Testis (tissue), 3 donors: ENCODE results near the gene USP20. TPM values are rescaled to one million over a fixed set of nuclear protein-coding genes. Genes with fewer than 3 reads are reported as not detected.

Experiments used
- DNase-seq: peaks from one replicate; pipeline ENCODE4 v3.0.0-alpha.2; 2019
- H3K27ac ChIP-seq, 2 donors: fragments of 200-600 bp; sonication (generic); one replicate each; pipeline ENCODE4 v1.5.1; 2019
- H3K27me3 ChIP-seq: fragments of 200-600 bp; sonication (generic); one replicate; pipeline ENCODE4 v1.5.1; 2019
- H3K36me3 ChIP-seq: fragments of 200-600 bp; sonication (generic); one replicate; pipeline ENCODE4 v1.5.1; 2017; ENCODE audit warnings: low read depth; ENCODE audit errors: missing control alignments
- H3K4me1 ChIP-seq: fragments of 200-600 bp; sonication (generic); one replicate; pipeline ENCODE4 v1.5.1; 2019
- H3K4me3 ChIP-seq, 2 donors: fragments of 200-600 bp; sonication (generic); one replicate each; pipeline ENCODE4 v1.5.1; 2017 to 2019
- H3K9me3 ChIP-seq: fragments of 200-600 bp; sonication (generic); one replicate; pipeline ENCODE4 v1.5.1; 2017
- POLR2A ChIP-seq: fragments of 450-650 bp; IDR thresholded peaks from one replicate; pipeline ENCODE4 v1.6.1; 2017; ENCODE audit warnings: antibody characterized with exemption, mild to moderate bottlenecking, moderate library complexity
- WGBS, 2 donors: methylation state at CpG; one replicate each; pipeline ENCODE4 v1.1.5; 2018; 5-methylcytosine and 5-hydroxymethylcytosine counted together
- intact Hi-C: fragments of 100-400 bp; cut with DNase I; formaldehyde crosslinking; loops from one replicate; pipeline ENCODE4 v1.15.1; 2023; ENCODE audit warnings: low total_unique reads
- polyA plus RNA-seq: library from polyadenylated mRNA; stranded (reverse); fragments of 350-450 nt; fragmentation: Illumina TruSeq; extraction: RNeasy Lipid Tissue Mini Kit (QIAGEN cat#74804); gene quantifications from one replicate; pipeline ENCODE4 v1.2.3, GENCODE V29; 2014; ENCODE audit warnings: low read depth, low replicate concordance; ENCODE audit not compliant: insufficient read depth
- total RNA-seq, 2 donors: library from RNA; depleted of rRNA; stranded (reverse); fragments of >200 nt; gene quantifications; one replicate each; pipeline ENCODE4 v1.2.3, GENCODE V29; 2016
- TF ChIP-seq, protein P1 (sequence below), 3 experiments: fragments of 450-650 bp in 2 of 3; fragments of 200-600 bp in 1 of 3; sonication (generic) in 1 of 3; IDR thresholded peaks; one replicate each; pipeline ENCODE4 v1.5.1; 2016 to 2019; ENCODE audit warnings: antibody characterized with exemption in 3 of 3, mild to moderate bottlenecking in 2 of 3, moderate library complexity in 1 of 3

Gene USP20
- total and polyA plus RNA-seq, 3 donors from 2014 or later: 37.4 to 48.3 (median 46.8) TPM

DNA sequence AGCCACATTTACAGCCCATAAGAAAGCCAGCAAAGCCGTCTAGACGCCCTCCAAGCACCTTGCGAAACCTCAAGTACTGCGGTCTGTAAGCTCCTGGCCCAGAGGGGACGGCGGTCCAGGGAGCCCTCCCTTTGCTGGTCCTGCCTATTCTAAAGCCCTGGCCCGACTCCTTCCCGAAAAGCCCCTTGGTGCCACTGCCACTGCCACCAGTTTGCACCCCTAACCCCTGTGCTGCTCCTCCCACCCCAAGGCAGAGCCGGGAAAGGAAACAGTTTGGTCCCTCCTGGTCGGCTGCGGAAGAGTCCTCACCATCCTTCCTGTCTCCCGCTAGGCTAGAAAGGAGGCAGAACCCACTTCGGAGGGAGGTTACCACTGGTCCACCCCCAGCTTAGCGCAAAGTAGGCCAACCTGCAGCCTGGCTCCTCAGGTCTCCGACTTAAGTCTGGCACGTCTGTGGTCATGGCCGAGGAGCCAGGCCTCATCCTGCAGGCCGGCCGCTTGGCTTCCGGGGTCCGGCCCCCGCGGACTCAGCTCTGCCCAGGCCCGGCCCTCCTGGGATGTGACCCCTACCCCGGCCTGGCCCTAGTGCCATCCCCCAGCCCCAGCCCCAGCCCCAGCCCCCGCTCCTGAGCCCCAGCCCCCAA is 12.2 kb upstream of the USP20 start:
- DNase-seq: peak; percentile 44
- Histone ChIP-seq H3K9me3 (no peaks in the 10 kb centered on the region), H3K36me3 (no peaks in the 10 kb centered on the region), H3K27me3 (no peaks in the 10 kb centered on the region), H3K4me3 (peak overlapping the region; percentile 73 to 94), H3K4me1 (peaks cover 5% of the 10 kb centered on the region), H3K27ac (peak overlapping the region; percentile 67 to 81)
- WGBS, 2 donors: 11 to 15% methylated on average over 22 to 25 of the region's 26 CpGs
- TF ChIP-seq, protein P1, sequence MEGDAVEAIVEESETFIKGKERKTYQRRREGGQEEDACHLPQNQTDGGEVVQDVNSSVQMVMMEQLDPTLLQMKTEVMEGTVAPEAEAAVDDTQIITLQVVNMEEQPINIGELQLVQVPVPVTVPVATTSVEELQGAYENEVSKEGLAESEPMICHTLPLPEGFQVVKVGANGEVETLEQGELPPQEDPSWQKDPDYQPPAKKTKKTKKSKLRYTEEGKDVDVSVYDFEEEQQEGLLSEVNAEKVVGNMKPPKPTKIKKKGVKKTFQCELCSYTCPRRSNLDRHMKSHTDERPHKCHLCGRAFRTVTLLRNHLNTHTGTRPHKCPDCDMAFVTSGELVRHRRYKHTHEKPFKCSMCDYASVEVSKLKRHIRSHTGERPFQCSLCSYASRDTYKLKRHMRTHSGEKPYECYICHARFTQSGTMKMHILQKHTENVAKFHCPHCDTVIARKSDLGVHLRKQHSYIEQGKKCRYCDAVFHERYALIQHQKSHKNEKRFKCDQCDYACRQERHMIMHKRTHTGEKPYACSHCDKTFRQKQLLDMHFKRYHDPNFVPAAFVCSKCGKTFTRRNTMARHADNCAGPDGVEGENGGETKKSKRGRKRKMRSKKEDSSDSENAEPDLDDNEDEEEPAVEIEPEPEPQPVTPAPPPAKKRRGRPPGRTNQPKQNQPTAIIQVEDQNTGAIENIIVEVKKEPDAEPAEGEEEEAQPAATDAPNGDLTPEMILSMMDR (IDR thresholded peaks at IDR 0.05): no peak
- no peak for TF ChIP-seq POLR2A
- intact Hi-C loops: no loop called here

DNA sequence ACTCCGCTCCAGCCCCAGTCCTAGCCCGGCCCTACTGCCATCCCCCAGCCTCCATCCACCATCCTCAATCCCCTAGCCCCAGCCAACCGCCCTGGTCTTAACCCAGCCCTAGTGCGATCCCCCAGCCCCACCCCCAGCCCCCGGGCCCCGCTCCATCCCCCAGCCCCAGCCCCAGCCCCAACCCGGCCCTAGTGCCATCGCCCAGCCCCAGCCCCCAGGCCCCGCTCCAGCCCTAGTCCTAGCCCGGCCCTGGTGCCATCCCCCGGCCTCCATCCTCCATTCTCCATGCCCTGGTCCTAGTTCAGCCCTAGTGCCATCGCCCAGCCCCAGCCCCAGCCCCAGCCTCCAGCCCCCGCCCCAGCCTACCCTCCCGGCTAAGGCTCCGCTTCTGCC is 11.7 kb upstream of the USP20 start:
- H3K4me3 ChIP-seq: peak overlapping the region; percentile 73 to 94

DNA sequence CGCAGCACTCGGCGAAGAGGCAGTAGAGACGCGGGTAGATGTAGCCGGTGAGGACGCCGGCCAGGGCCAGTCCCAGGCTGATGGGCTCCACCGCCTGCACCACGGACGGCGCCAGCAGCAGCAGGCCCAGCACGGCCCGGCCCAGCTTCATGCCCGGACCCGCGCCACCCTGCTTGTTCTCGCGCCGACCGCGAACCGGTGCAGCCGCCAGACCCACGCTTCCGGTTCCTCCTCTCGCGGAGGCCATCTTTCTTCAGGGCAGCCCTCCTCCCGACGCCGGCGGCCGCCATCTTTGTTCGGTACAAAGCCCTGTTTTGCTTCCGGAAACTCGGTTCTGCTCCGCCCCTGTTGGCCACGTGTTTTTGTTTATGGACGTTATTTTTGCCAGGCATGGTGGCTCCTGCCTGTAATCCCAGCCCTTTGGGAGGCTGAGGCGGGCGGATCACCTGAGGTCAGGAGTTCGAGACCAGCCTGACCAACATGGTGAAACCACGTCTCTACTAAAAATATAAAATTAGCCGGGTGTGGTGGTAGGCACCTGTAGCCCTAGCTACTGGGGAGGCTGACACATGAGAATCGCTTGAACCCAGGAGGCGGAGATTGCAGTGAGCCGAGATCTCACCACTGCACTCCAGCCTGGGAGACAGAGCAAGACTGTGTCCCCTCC is 11.2 kb upstream of the USP20 start, which contains the start of gene TOR1A:
Gene TOR1A, minus strand, starts transcription at position 202 of the 667 bp plus-strand sequence. Its CDS starts 51 bp downstream, at position 151.
- TF ChIP-seq, protein P1 (IDR thresholded peaks at IDR 0.05): peak in 1 of 3 experiments; percentile 9
- TF ChIP-seq POLR2A: no peak

More for the DNA sequence above, 11.7 kb upstream of the USP20 start:
- 0 to 2% methylated on average over 4 to 9 of the region's 15 CpGs for WGBS, 2 donors
- Histone ChIP-seq H3K36me3 (no peaks in the 10 kb centered on the region), H3K27ac (peak overlapping the region; percentile 67 to 81), H3K9me3 (no peaks in the 10 kb centered on the region), H3K27me3 (no peaks in the 10 kb centered on the region), H3K4me1 (peaks cover 5% of the 10 kb centered on the region)
- no peak for DNase-seq
- intact Hi-C loops: no loop called here
- TF ChIP-seq, protein P1 (IDR thresholded peaks at IDR 0.05): no peak
- no peak for TF ChIP-seq POLR2A

DNA sequence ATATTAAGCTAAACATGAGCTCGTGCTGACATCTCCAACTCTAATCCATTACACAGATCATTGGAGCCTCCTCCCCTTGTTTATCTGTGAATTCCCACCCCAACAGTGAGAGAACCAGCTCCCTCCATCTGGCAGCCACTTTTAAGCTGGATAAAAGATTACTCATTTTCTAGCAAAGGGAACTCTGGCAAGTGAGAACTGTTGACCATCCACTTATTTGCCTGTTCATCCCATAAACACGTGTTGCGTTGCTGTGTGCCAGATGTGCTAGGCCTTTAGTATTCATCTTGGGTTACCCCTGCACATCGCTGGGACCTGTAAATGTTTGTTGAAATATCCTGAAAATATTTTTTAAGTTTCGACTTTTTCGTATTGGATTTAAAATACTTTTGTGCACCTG is 8.9 kb upstream of the USP20 start:
- 80 to 82% methylated on average over 6 of the region's 6 CpGs for WGBS, 2 donors
- H3K36me3 ChIP-seq: no peaks in the 10 kb centered on the region
- no peak overlapping the region for H3K27ac ChIP-seq
- no peaks in the 10 kb centered on the region for H3K27me3 ChIP-seq
- DNase-seq: no peak
- H3K9me3 ChIP-seq: no peaks in the 10 kb centered on the region
- TF ChIP-seq POLR2A: no peak
- TF ChIP-seq, protein P1 (IDR thresholded peaks at IDR 0.05): no peak
- peaks cover 5% of the 10 kb centered on the region for H3K4me1 ChIP-seq
- H3K4me3 ChIP-seq: no peak overlapping the region
- intact Hi-C loops: no loop called here

More for the DNA sequence above, 11.2 kb upstream of the USP20 start, which contains the start of gene TOR1A:
- H3K27ac ChIP-seq: peak within 1 kb of the TSS; percentile 67 to 81
- peaks cover 5% of the 10 kb centered on the region for H3K4me1 ChIP-seq
- WGBS, 2 donors: 1 to 4% methylated on average over 35 to 39 of the region's 47 CpGs
- no peaks in the 10 kb centered on the region for H3K9me3 ChIP-seq
- H3K4me3 ChIP-seq: peak within 1 kb of the TSS; percentile 73 to 94
- DNase-seq: peak; percentile 96
- H3K36me3 ChIP-seq: no peaks in the 10 kb centered on the region
- H3K27me3 ChIP-seq: no peaks in the 10 kb centered on the region
- intact Hi-C loops: no loop called here
